ENCODE measurements around the gene DNAJC17. TPM values are rescaled to one million over a fixed set of nuclear protein-coding genes. Genes with fewer than 3 reads are reported as not detected.

DNAJC17 gene
- total RNA-seq, 2 experiments from 2014 or later: 35.8 to 35.9 TPM

GRCh38 chr15:40825661-40826422, 18.6 kb upstream of the DNAJC17 start:
- no peaks in the 10 kb centered on the region for H3K9me3 Mint-ChIP-seq
- DNase-seq: no peak
- H3K4me1 Mint-ChIP-seq (ENCODE audit: low read depth): no peaks in the 10 kb centered on the region
- ChIA-PET CTCF (no interaction called here), POLR2A (no interaction called here)
- no peak for TF ChIP-seq CTCF (IDR thresholded peaks at IDR 0.05)
- no peak overlapping the region for H3K4me3 Mint-ChIP-seq
- H3K36me3 Mint-ChIP-seq (ENCODE audit: low read depth): no peaks in the 10 kb centered on the region
- peaks cover 1% of the 10 kb centered on the region for H3K27me3 Mint-ChIP-seq
- intact Hi-C loops (cut with micrococcal nuclease): no loop called here
- H3K27ac Mint-ChIP-seq: no peak overlapping the region
- ATAC-seq: no peak

- no peak overlapping the region for H3K4me3 Mint-ChIP-seq
- H3K27me3 Mint-ChIP-seq: peaks cover 1% of the 10 kb centered on the region
- intact Hi-C loops (cut with micrococcal nuclease): no loop called here
- no peak overlapping the region for H3K27ac Mint-ChIP-seq
- TF ChIP-seq CTCF (IDR thresholded peaks at IDR 0.05): no peak
- no peak for DNase-seq
- H3K36me3 Mint-ChIP-seq (ENCODE audit: low read depth): no peaks in the 10 kb centered on the region
- H3K9me3 Mint-ChIP-seq: no peaks in the 10 kb centered on the region
- no peak for ATAC-seq
- POLR2A ChIA-PET: no interaction called here
- H3K4me1 Mint-ChIP-seq (ENCODE audit: low read depth): no peaks in the 10 kb centered on the region
- CTCF ChIA-PET: interaction anchor here (3.2 kb wide), 1 partner anchor 34 kb away, joined by 12 read pairs; no protein-coding TSS in a partner anchor
Measured at GRCh38 chr15:40823572-40824343, 16.5 kb upstream of the DNAJC17 start.

- POLR2A ChIA-PET: no interaction called here
- Mint-ChIP-seq H3K36me3 (ENCODE audit: low read depth) (no peaks in the 10 kb centered on the region), H3K9me3 (no peaks in the 10 kb centered on the region), H3K27me3 (no peaks in the 10 kb centered on the region), H3K4me1 (ENCODE audit: low read depth) (no peaks in the 10 kb centered on the region), H3K4me3 (no peak overlapping the region), H3K27ac (no peak overlapping the region)
- CTCF ChIA-PET: interaction anchor here (3.2 kb wide), 1 partner anchor 37 kb away, joined by 12 read pairs; no protein-coding TSS in a partner anchor
- intact Hi-C loops (cut with micrococcal nuclease): no loop called here
- DNase-seq (no peak), ATAC-seq (no peak)
- TF ChIP-seq CTCF (IDR thresholded peaks at IDR 0.05): no peak
Measured at GRCh38 chr15:40821195-40821594, 13.9 kb upstream of the DNAJC17 start.

- Mint-ChIP-seq H3K27me3 (no peaks in the 10 kb centered on the region), H3K4me3 (no peak overlapping the region), H3K9me3 (no peaks in the 10 kb centered on the region), H3K27ac (no peak overlapping the region), H3K4me1 (ENCODE audit: low read depth) (no peaks in the 10 kb centered on the region), H3K36me3 (ENCODE audit: low read depth) (peaks cover 4% of the 10 kb centered on the region)
- POLR2A ChIA-PET: interaction anchor here (0.6 kb wide), 1 partner anchor 14 kb away, joined by 4 read pairs; no protein-coding TSS in a partner anchor
- DNase-seq: no peak
- no peak for TF ChIP-seq CTCF (IDR thresholded peaks at IDR 0.05)
- CTCF ChIA-PET: interaction anchor here (0.6 to 2.3 kb wide), 3 partner anchors 14 to 379 kb away, joined by 3 to 10 read pairs (median 3); no protein-coding TSS in a partner anchor
- no peak for ATAC-seq
- intact Hi-C loops (cut with micrococcal nuclease): no loop called here
Measured at GRCh38 chr15:40819048-40819447, 11.8 kb upstream of the DNAJC17 start.

Data from activated CD8-positive, alpha-beta T cell treated with anti-CD3 and anti-CD28 coated beads for 36 hours (primary cell).